Endodermal cell (in vitro differentiated cells): Measurements from ENCODE around the gene PTPRT. TPM values are rescaled to one million over a fixed set of nuclear protein-coding genes. Genes with fewer than 3 reads are reported as not detected.

ENCODE experiments used
- DNase-seq: peaks from one replicate; pipeline ENCODE4 v3.0.0-alpha.2; 2017
- H3K27ac ChIP-seq: 2 replicates; pipeline ENCODE4 v1.5.1; 2013; ENCODE audit warnings: mild to moderate bottlenecking, low read depth, low read length, moderate library complexity
- H3K27me3 ChIP-seq: 2 replicates; pipeline ENCODE4 v1.6.1; 2013; ENCODE audit warnings: mild to moderate bottlenecking, low read length, moderate library complexity; ENCODE audit not compliant: insufficient read depth, control insufficient read depth, poor library complexity, severe bottlenecking
- H3K36me3 ChIP-seq: 2 replicates; pipeline ENCODE4 v1.7.0; 2013; ENCODE audit warnings: mild to moderate bottlenecking, low read length, moderate library complexity; ENCODE audit not compliant: control insufficient read depth, insufficient read depth
- H3K4me1 ChIP-seq: one replicate; pipeline ENCODE4 v1.7.0; 2013; ENCODE audit warnings: low read length; ENCODE audit not compliant: control insufficient read depth, insufficient read depth
- H3K4me3 ChIP-seq: 2 replicates; pipeline ENCODE4 v1.5.1; 2013; ENCODE audit warnings: mild to moderate bottlenecking, low read length, moderate library complexity
- H3K9ac ChIP-seq: 2 replicates; pipeline ENCODE4 v1.6.1; 2013; ENCODE audit warnings: mild to moderate bottlenecking, low read length, moderate library complexity; ENCODE audit not compliant: poor library complexity, severe bottlenecking; ENCODE audit errors: extremely low read depth
- H3K9me3 ChIP-seq: 2 replicates; pipeline ENCODE4 v1.6.1; 2013; ENCODE audit warnings: mild to moderate bottlenecking, low read length, moderate library complexity; ENCODE audit not compliant: control insufficient read depth
- H3K27ac Mint-ChIP-seq: 2 replicates; pipeline ENCODE4 v1.8.0; 2020; ENCODE audit warnings: mixed read lengths
- H3K27me3 Mint-ChIP-seq: 2 replicates; pipeline ENCODE4 v1.8.0; 2021; ENCODE audit warnings: mild to moderate bottlenecking, mixed read lengths; ENCODE audit not compliant: insufficient read depth
- H3K36me3 Mint-ChIP-seq: 2 replicates; pipeline ENCODE4 v1.8.0; 2020; ENCODE audit warnings: low read depth, mixed read lengths
- H3K4me1 Mint-ChIP-seq: 2 replicates; pipeline ENCODE4 v1.8.0; 2020; ENCODE audit warnings: mixed read lengths
- H3K4me3 Mint-ChIP-seq: 2 replicates; pipeline ENCODE4 v1.8.0; 2020; ENCODE audit warnings: mild to moderate bottlenecking, moderate library complexity, mixed read lengths
- H3K9me3 Mint-ChIP-seq: 2 replicates; pipeline ENCODE4 v1.8.0; 2020; ENCODE audit warnings: mild to moderate bottlenecking, mixed read lengths
- CTCF ChIP-seq: fragments of 200-600 bp; sonication (generic); conservative IDR thresholded peaks from 2 replicates; pipeline ENCODE4 v1.5.0; 2021; ENCODE audit warnings: antibody characterized with exemption, mild to moderate bottlenecking
- WGBS, 2 experiments: methylation state at CpG; one replicate each; pipeline versions ENCODE4 v1.1.5 to v1.1.7; 2013; ENCODE audit warnings: missing lambda C conversion rate in 2 of 2, mixed read lengths in 1 of 2; ENCODE audit not compliant: insufficient coverage in 1 of 2, insufficient read length in 1 of 2; 5-methylcytosine and 5-hydroxymethylcytosine counted together
- total RNA-seq, 2 donors: library from RNA; stranded (reverse); fragmentation: NEBNext Ultra II Directional in 1 of 2; extraction: Animal tissue kit (Norgen Biotek cat#: 25700) in 1 of 2; gene quantifications; 2 replicates in 1 of 2; 3 replicates in 1 of 2; pipeline ENCODE4 v1.2.1, GENCODE V29; 2021

The PTPRT gene
- total RNA-seq, 2 donors from 2014 or later, result 2.3 to 2.7 TPM

GRCh38 chr20:42191140-42191860 lies 998.4 kb downstream of the PTPRT start:
- TF ChIP-seq CTCF, result peak; percentile 69
- Mint-ChIP-seq H3K36me3 (no peaks in the 10 kb centered on the region), H3K4me1 (peaks cover 8% of the 10 kb centered on the region), H3K27ac (no peak overlapping the region), H3K27me3 (peaks cover 42% of the 10 kb centered on the region), H3K4me3 (no peak overlapping the region), H3K9me3 (no peaks in the 10 kb centered on the region)
- no peak overlapping the region for H3K9ac ChIP-seq
- H3K4me1 ChIP-seq, result no peaks in the 10 kb centered on the region
- H3K27me3 ChIP-seq, result peaks cover 9% of the 10 kb centered on the region
- DNase-seq, result peak; percentile 63
- WGBS, 2 experiments, result 61 to 66% methylated on average over 4 of the region's 4 CpGs
- no peaks in the 10 kb centered on the region for H3K36me3 ChIP-seq
- H3K27ac ChIP-seq, result no peak overlapping the region
- no peak overlapping the region for H3K4me3 ChIP-seq
- no peaks in the 10 kb centered on the region for H3K9me3 ChIP-seq

GRCh38 chr20:42190084-42190483 lies 999.6 kb downstream of the PTPRT start:
- peaks cover 54% of the 10 kb centered on the region for H3K27me3 Mint-ChIP-seq
- Histone ChIP-seq H3K9ac (no peak overlapping the region), H3K9me3 (no peaks in the 10 kb centered on the region), H3K36me3 (no peaks in the 10 kb centered on the region), H3K27me3 (peaks cover 17% of the 10 kb centered on the region), H3K4me3 (no peak overlapping the region), H3K4me1 (no peaks in the 10 kb centered on the region), H3K27ac (no peak overlapping the region)
- WGBS, 2 experiments, result 83 to 93% methylated on average over 3 of the region's 3 CpGs
- DNase-seq, result no peak
- no peaks in the 10 kb centered on the region for H3K9me3 Mint-ChIP-seq
- no peak overlapping the region for H3K4me3 Mint-ChIP-seq
- TF ChIP-seq CTCF, result no peak
- H3K36me3 Mint-ChIP-seq, result no peaks in the 10 kb centered on the region
- no peak overlapping the region for H3K27ac Mint-ChIP-seq
- peaks cover 8% of the 10 kb centered on the region for H3K4me1 Mint-ChIP-seq

GRCh38 chr20:42186337-42186736 lies 1003.4 kb downstream of the PTPRT start:
- H3K27me3 ChIP-seq, result peaks cover 17% of the 10 kb centered on the region
- TF ChIP-seq CTCF, result no peak
- no peaks in the 10 kb centered on the region for H3K36me3 ChIP-seq
- WGBS, 2 experiments, result 62 to 79% methylated on average over 3 of the region's 3 CpGs
- no peak overlapping the region for H3K4me3 ChIP-seq
- H3K9ac ChIP-seq, result no peak overlapping the region
- no peaks in the 10 kb centered on the region for H3K4me1 ChIP-seq
- Mint-ChIP-seq H3K4me1 (peaks cover 3% of the 10 kb centered on the region), H3K9me3 (no peaks in the 10 kb centered on the region), H3K36me3 (no peaks in the 10 kb centered on the region), H3K27ac (no peak overlapping the region), H3K4me3 (no peak overlapping the region), H3K27me3 (peaks cover 61% of the 10 kb centered on the region)
- no peak overlapping the region for H3K27ac ChIP-seq
- no peaks in the 10 kb centered on the region for H3K9me3 ChIP-seq
- DNase-seq, result no peak
